K562 (cell line): ENCODE measurements around the gene RAB43. TPM values are rescaled to one million over a fixed set of nuclear protein-coding genes. Genes with fewer than 3 reads are reported as not detected.

Source experiments
- ADNP ChIP-seq: fragments of 200-800 bp; sonication (Bioruptor generic); IDR thresholded peaks from 2 replicates; pipeline ENCODE4 v1.6.1; 2016; ENCODE audit warnings: missing genetic modification characterization, missing compliant biosample characterization
- CTCFL ChIP-seq: IDR thresholded peaks from 2 replicates; pipeline ENCODE4 v1.6.1; 2011; ENCODE audit warnings: borderline replicate concordance, low read depth, mild to moderate bottlenecking, moderate library complexity, low read length; ENCODE audit not compliant: insufficient read depth, poor library complexity, severe bottlenecking
- FUS ChIP-seq: fragments of 200-400 bp; formaldehyde crosslinking; optimal IDR thresholded peaks from 2 replicates; pipeline ENCODE3; 2017; ENCODE audit warnings: low read depth, low read length
- HDAC3 ChIP-seq: fragments of 450-650 bp; IDR thresholded peaks from 2 replicates; pipeline ENCODE4 v1.6.1; 2018; ENCODE audit warnings: borderline replicate concordance, mild to moderate bottlenecking, moderate library complexity; ENCODE audit not compliant: partially characterized antibody
- OTX1 ChIP-seq: fragments of 450-650 bp; formaldehyde crosslinking; IDR thresholded peaks from 2 replicates; pipeline ENCODE4 v1.4.0; 2022; ENCODE audit warnings: mild to moderate bottlenecking
- PHF20 ChIP-seq: fragments of 450-650 bp; IDR thresholded peaks from 2 replicates; pipeline ENCODE4 v1.6.1; 2018; ENCODE audit not compliant: partially characterized antibody
- PPARD ChIP-seq: fragments of 250-450 bp; sonication (Bioruptor Pico); IDR thresholded peaks from 2 replicates; pipeline ENCODE4 v1.8.0; 2022; ENCODE audit warnings: inconsistent platforms, mild to moderate bottlenecking, moderate library complexity
- PTRF ChIP-seq: fragments of 450-650 bp; IDR thresholded peaks from 2 replicates; pipeline ENCODE4 v1.6.1; 2016; ENCODE audit warnings: mild to moderate bottlenecking, missing genetic modification characterization, missing compliant biosample characterization
- PURB ChIP-seq: sonication (generic); formaldehyde crosslinking; IDR thresholded peaks from 2 replicates; pipeline ENCODE4 v1.9.0; 2021; ENCODE audit warnings: low read depth, mild to moderate bottlenecking, missing genetic modification reagents
- SAFB ChIP-seq: fragments of 200-400 bp; formaldehyde crosslinking; IDR thresholded peaks from 2 replicates; pipeline ENCODE4 v1.6.1; 2017; ENCODE audit warnings: low read depth, low read length, borderline replicate concordance
- SIRT6 ChIP-seq: IDR thresholded peaks from one replicate; pipeline ENCODE4 v1.6.1; 2012; ENCODE audit warnings: low read depth, mild to moderate bottlenecking, control low read depth, inconsistent platforms, low read length, moderate library complexity
- SMAD4 ChIP-seq: fragments of 250-450 bp; sonication (Bioruptor Pico); conservative IDR thresholded peaks from 2 replicates; pipeline ENCODE4 v1.8.0; 2021; ENCODE audit warnings: inconsistent platforms, mild to moderate bottlenecking, moderate library complexity
- SNAPC5 ChIP-seq: fragments of 250-450 bp; sonication (Bioruptor Pico); IDR thresholded peaks from 2 replicates; pipeline ENCODE4 v1.8.0; 2021; ENCODE audit warnings: moderate library complexity, mild to moderate bottlenecking, inconsistent platforms
- SREBF2 ChIP-seq: sonication (generic); formaldehyde crosslinking; IDR thresholded peaks from 2 replicates; pipeline ENCODE4 v1.4.0; 2020; ENCODE audit warnings: mild to moderate bottlenecking, missing genetic modification reagents
- STAT5A ChIP-seq: IDR thresholded peaks from 2 replicates; pipeline ENCODE4 v1.6.1; 2012; ENCODE audit warnings: low read length, inconsistent platforms, borderline replicate concordance
- TAL1 ChIP-seq: fragments of 450-650 bp; IDR thresholded peaks from 2 replicates; pipeline ENCODE4 v1.6.1; 2016; ENCODE audit warnings: mild to moderate bottlenecking
- TRIM25 ChIP-seq: fragments of 450-650 bp; IDR thresholded peaks from 2 replicates; pipeline ENCODE4 v1.7.0; 2016; ENCODE audit warnings: borderline replicate concordance
- ZBTB17 ChIP-seq: fragments of 450-650 bp; formaldehyde crosslinking; IDR thresholded peaks from 2 replicates; pipeline ENCODE4 v1.4.0; 2020; ENCODE audit warnings: mild to moderate bottlenecking
- ZNF23 ChIP-seq: fragments of 250-450 bp; sonication (Bioruptor Pico); IDR thresholded peaks from 2 replicates; pipeline ENCODE4 v1.4.0; 2020; ENCODE audit warnings: mild to moderate bottlenecking
- ZNF274 ChIP-seq: IDR thresholded peaks from 2 replicates; pipeline ENCODE4 v1.6.1; 2011; ENCODE audit warnings: low read depth, mild to moderate bottlenecking, low read length, moderate library complexity, borderline replicate concordance
- ZNF277 ChIP-seq: fragments of 250-450 bp; sonication (Bioruptor Pico); IDR thresholded peaks from 2 replicates; pipeline ENCODE4 v1.8.0; 2022; ENCODE audit warnings: inconsistent platforms, mild to moderate bottlenecking, moderate library complexity, borderline replicate concordance
- ZNF717 ChIP-seq: fragments of 250-450 bp; sonication (Bioruptor Pico); IDR thresholded peaks from 2 replicates; pipeline ENCODE4 v1.5.0; 2021
- polyA plus RNA-seq, 8 experiments: library from polyadenylated mRNA; depleted of rRNA in 4 of 8; stranded (reverse) in 5 of 8; unstranded in 3 of 8; fragments of >200 nt; fragmentation: Nextera tagmentation in 2 of 8; fragmentation: Illumina TruSeq in 1 of 8; extraction: Ambion mirVana in 2 of 8; extraction: Trizol in 1 of 8; gene quantifications; 2 replicates each; pipeline versions ENCODE4 v1.2.1 to v1.2.3, GENCODE V29; 2011 to 2014; ENCODE audit warnings: inconsistent platforms in 1 of 8, missing spikeins in 1 of 8
- total RNA-seq, 7 experiments: library from RNA; depleted of rRNA in 6 of 7; stranded (reverse); fragments of >200 nt in 6 of 7; fragmentation: Illumina TruSeq in 2 of 7; extraction: Trizol in 2 of 7; gene quantifications; 2 replicates each; pipeline versions ENCODE4 v1.2.1 to v1.2.3, GENCODE V29; 2011 to 2021; ENCODE audit warnings: low replicate concordance in 1 of 7
- TF ChIP-seq, protein P1 (sequence below): IDR thresholded peaks from 2 replicates; pipeline ENCODE4 v1.6.1; 2014; ENCODE audit warnings: antibody characterized with exemption

Gene RAB43
- total and polyA plus RNA-seq, 9 of the 15 experiments (the other 6 are each of a cell fraction or from before 2014, with no cell fraction given): 0.04 to 6.8 (median 1.7) TPM; not detected in 2

GRCh38 chr3:129056451-129057173 lies 65.0 kb downstream of the RAB43 start (continued):
- TF ChIP-seq TRIM25 (no peak), SAFB (no peak), ZNF274 (no peak), ZNF23 (CRISPR knock-in tag) (no peak), TAL1 (peak; percentile 75), CTCFL (no peak), HDAC3 (no peak), SMAD4 (CRISPR knock-in tag) (0 out of 2 replicates have a peak, but pooled peaks have one; percentile 8), SIRT6 (no peak), ZBTB17 (no peak), PPARD (no peak), OTX1 (CRISPR knock-in tag) (no peak), STAT5A (0 out of 2 replicates have a peak, but pooled peaks have one; percentile 33), ZNF717 (CRISPR knock-in tag) (no peak), PTRF (no peak), PHF20 (no peak), SREBF2 (no peak), SNAPC5 (no peak), PURB (no peak), ZNF277 (CRISPR knock-in tag) (no peak), ADNP (tag) (no peak), FUS (no peak)
- TF ChIP-seq, protein P1, sequence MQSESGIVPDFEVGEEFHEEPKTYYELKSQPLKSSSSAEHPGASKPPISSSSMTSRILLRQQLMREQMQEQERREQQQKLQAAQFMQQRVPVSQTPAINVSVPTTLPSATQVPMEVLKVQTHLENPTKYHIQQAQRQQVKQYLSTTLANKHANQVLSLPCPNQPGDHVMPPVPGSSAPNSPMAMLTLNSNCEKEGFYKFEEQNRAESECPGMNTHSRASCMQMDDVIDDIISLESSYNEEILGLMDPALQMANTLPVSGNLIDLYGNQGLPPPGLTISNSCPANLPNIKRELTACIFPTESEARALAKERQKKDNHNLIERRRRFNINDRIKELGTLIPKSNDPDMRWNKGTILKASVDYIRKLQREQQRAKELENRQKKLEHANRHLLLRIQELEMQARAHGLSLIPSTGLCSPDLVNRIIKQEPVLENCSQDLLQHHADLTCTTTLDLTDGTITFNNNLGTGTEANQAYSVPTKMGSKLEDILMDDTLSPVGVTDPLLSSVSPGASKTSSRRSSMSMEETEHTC: no peak
